NCI-H345 treated with DMSO at 0.1 percent for 48 hours (cell line): ENCODE data around the gene B3GALT5.
A peak's percentile ranks its signal among the peaks of the same experiment; 100 is the strongest.
"Not testable (repeated sequence)": the region's sequence is repeated elsewhere in the genome, so short reads cannot be mapped to it uniquely, and the experiment has no call there.

Experiments used
- DNase-seq: peaks from one replicate; lab custom pipeline; 2025; ENCODE audit not compliant: unreplicated experiment; lab: John Stamatoyannopoulos, UW

Gene B3GALT5

GRCh38 chr21:39688010-39688409, 75.3 kb downstream of the B3GALT5 start:
- peak; percentile 40 for DNase-seq

- not testable (repeated sequence) for DNase-seq
Measured at GRCh38 chr21:39689860-39690259, 77.1 kb downstream of the B3GALT5 start.

DNA sequence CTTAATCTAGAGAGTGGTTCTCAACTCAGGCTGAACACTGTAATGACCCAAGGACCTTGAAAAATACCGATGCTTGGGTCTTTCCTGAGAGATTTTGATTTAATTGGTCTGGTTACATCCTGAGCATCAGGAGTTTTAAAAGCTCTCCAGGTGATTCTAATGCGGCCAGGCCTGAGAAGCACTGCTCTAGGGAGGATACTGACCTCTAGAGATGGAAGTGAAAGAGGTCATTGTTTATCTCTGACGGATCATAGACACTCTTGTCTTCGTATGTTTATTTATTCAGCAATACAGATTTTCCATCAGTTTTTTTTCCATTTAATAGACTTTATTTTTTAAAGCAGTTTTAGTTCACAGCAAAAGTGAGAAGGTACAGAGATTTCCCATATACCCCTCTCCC, 77.7 kb downstream of the B3GALT5 start:
- DNase-seq, result no peak

- no peak for DNase-seq
Measured at GRCh38 chr21:39694750-39695149, 82.0 kb downstream of the B3GALT5 start.

DNA sequence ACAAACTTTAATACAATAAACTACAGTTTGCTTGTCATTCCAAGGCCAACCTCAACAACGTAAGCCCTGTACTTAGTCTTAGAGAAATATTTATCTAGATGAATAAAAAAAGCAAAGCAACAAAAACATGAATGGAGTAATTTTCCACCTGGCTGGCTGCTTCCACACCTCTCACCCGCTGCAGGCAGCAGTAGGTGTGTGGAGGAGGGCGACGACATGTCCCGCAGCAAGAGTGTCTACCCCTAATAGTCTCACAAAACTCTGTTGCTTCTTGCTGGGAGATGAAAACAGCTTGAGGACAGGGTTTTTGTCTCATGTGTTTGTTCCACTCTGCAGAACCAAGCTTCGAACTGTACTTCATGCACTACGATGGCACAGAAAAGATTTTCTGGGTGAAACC, 83.5 kb downstream of the B3GALT5 start:
- no peak for DNase-seq

DNA sequence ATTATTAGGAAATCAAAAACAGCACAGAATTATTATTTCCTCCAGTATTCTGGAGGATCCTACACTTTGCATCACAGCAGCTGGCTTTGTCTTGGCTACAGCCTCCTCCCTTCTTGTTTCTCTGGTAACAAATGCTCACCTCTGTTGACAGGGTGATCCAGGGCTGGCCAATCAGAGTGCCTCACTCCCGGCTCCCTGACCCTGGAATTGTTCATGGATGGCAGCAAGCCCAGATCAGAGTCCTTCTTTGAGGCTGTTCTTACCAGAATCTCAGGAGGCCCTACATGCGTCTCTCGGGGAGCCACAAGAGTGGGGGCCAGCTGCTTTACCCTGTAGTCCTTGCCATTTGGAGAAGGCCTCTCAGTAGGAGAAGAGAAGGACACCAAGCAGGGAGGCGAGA, 83.9 kb downstream of the B3GALT5 start:
- DNase-seq, result no peak

GRCh38 chr21:39700318-39700717, 87.6 kb downstream of the B3GALT5 start:
- DNase-seq, result no peak

DNA sequence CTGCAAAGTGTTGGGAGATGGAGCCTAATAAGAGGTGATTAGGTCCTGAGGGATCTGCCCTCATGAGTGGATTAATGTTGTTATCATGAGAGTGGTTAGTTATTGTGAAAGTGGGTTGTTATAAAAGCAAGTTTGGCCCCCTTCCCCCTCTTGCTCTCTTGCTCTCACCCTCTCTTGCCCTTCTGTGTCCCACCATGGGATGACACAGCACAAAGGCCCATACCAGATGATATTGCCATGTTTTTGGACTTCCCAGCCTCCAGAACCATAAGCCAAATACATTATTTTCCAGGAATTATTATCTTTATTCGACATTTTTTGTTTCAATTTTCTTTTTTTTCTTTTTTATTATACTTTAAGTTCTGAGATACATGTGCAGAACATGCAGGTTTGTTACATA, 90.8 kb downstream of the B3GALT5 start:
- no peak for DNase-seq

- DNase-seq, result no peak
Measured at GRCh38 chr21:39705849-39706248, 93.1 kb downstream of the B3GALT5 start.

DNA sequence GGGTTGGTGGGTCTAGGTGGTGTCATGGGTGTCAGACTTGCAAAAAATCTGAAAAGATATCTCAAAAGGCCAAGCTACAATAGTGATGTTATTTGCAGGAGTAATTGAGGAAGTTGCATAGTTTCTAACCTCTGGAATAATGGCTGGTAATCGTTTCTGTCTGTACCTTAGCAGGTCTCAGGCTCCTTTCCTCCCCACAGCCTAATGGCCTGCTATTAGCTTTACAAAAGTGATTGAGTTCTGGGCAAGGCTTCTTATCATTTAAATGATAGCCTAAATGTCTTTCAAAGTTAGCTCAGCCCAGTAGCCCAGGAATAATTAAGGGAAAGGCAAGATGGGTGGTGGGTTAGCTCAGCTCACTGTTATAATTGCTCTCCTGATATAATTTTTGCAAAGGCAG, 94.6 kb downstream of the B3GALT5 start:
- DNase-seq, result no peak

DNA sequence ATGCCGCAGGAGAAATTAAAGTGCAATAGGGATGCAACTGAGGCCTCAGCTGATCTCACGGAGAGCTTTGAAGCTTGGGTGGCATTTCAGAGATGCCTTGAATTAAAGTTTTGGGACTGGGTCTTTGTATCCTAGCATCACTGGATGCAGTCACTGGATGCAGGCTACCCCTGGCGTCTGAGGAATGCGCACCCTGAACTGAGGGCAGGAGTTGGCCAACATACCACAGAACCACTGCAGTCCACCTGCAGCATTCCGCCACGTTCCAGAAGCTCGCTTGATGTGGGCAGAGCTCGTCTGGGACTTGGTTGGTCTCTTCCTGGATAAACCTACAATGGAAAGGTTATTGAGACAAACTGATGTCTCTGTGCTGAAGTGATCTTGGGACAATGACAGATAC, 98.1 kb downstream of the B3GALT5 start:
- no peak for DNase-seq

- DNase-seq, result no peak
Measured at GRCh38 chr21:39712273-39712672, 99.5 kb downstream of the B3GALT5 start.

- DNase-seq, result peak; percentile 46
Measured at GRCh38 chr21:39712976-39713375, 100.2 kb downstream of the B3GALT5 start.

DNA sequence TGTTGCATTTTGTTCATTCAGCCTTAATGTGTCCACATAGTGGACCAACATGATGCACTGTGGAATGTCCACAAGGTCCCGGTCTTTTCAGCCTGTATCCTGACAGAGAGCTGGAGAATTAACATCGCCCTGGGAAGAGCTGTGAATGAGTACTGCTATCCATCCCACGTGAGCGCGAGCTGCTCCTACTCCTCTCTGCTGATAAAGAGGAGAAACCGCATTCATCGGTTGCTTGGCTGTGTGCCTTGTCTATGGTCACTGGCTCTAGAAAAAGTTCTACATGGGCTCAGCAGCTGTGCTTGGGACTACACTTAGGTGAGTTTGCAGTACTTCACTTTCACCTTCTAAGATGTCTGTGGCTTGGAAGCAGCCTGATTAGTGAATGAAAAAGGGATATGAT, 101.2 kb downstream of the B3GALT5 start:
- DNase-seq, result no peak

- DNase-seq, result peak; percentile 14
Measured at GRCh38 chr21:39714331-39714730, 101.6 kb downstream of the B3GALT5 start.

GRCh38 chr21:39715804-39716397, 103.2 kb downstream of the B3GALT5 start:
- peak; percentile 56 for DNase-seq

- no peak for DNase-seq
Measured at GRCh38 chr21:39720126-39720778, 107.5 kb downstream of the B3GALT5 start.

- no peak for DNase-seq
Measured at GRCh38 chr21:39721885-39722284, 109.1 kb downstream of the B3GALT5 start.
